NCI-H1417 treated with DMSO at 0.1 percent for 48 hours (cell line): ENCODE data around the gene CDK9.

Experiments used
- DNase-seq: peaks from one replicate; lab custom pipeline; 2025; lab: John Stamatoyannopoulos, UW

The CDK9 gene

GRCh38 chr9:127803507-127804352 lies 17.9 kb downstream of the CDK9 start:
- DNase-seq: no peak

GRCh38 chr9:127805620-127806019 lies 19.8 kb downstream of the CDK9 start:
- no peak for DNase-seq

- DNase-seq: no peak
Observed at GRCh38 chr9:127806871-127807270, 21.0 kb downstream of the CDK9 start.

- no peak for DNase-seq
Observed at GRCh38 chr9:127808347-127809001, 22.6 kb downstream of the CDK9 start.

GRCh38 chr9:127809002-127809539 lies 23.2 kb downstream of the CDK9 start:
- no peak for DNase-seq

- no peak for DNase-seq
Observed at GRCh38 chr9:127809540-127810377, 23.9 kb downstream of the CDK9 start.

- no peak for DNase-seq
Observed at GRCh38 chr9:127810378-127811187, 24.7 kb downstream of the CDK9 start.

GRCh38 chr9:127812011-127812410 lies 26.2 kb downstream of the CDK9 start:
- DNase-seq: no peak

- DNase-seq: no peak
Observed at GRCh38 chr9:127812936-127813675, 27.3 kb downstream of the CDK9 start.

- DNase-seq: no peak
Observed at GRCh38 chr9:127813686-127814226, 27.9 kb downstream of the CDK9 start.

- no peak for DNase-seq
Observed at GRCh38 chr9:127814619-127815511, 29.0 kb downstream of the CDK9 start.

GRCh38 chr9:127815512-127816361 lies 29.9 kb downstream of the CDK9 start:
- DNase-seq: no peak

GRCh38 chr9:127816362-127816725 lies 30.5 kb downstream of the CDK9 start:
- DNase-seq: no peak

- no peak for DNase-seq
Observed at GRCh38 chr9:127816728-127817127, 30.9 kb downstream of the CDK9 start.

- DNase-seq: no peak
Observed at GRCh38 chr9:127817881-127818434, 32.1 kb downstream of the CDK9 start.

- DNase-seq: no peak
Observed at GRCh38 chr9:127818574-127818973, 32.7 kb downstream of the CDK9 start.

- no peak for DNase-seq
Observed at GRCh38 chr9:127822108-127822507, 36.3 kb downstream of the CDK9 start.
